T1000 (cell line): ENCODE data around the gene RGS16.

Experiments used
- DNase-seq: peaks from one replicate; lab custom pipeline; 2025; ENCODE audit warnings: mixed read lengths; lab: John Stamatoyannopoulos, UW

The RGS16 gene

DNA sequence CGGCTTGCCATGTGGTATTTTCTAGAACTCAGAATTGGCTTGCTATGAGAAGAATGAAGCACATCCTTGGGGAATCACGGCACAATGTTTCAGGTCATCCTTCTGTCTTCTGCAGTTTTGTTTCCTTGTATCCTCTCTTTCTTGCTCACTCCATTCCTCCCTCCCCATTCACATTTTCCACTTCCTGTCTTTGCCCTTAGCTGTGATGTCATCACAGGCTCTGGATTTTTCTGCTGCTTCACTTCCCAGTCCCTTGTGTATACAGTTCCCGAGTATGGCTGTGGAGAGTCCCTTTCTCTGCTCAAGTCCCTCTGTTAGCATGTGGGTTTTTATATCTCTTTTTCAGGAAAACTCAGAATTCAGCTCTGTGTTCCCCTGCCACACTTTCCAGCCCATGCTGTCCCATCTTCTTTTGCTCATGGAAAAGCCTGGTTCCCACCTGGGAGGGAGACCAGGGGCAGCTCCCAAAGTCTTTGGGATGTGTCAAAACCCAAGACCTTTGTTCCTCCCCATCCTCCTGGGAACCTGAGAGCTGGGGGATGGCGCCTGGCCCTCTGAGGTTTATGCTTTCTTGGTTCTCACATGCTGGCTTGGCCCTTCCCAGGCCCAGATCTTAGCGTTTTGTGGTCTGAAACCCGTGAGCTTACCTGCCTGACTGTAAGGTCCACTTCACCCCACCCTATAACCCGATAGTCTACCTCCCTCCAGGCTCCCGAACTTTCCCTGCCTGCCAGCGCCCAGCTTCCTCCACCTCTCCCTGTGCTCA is 4.8 kb upstream of the RGS16 start:
- DNase-seq = no peak

DNA sequence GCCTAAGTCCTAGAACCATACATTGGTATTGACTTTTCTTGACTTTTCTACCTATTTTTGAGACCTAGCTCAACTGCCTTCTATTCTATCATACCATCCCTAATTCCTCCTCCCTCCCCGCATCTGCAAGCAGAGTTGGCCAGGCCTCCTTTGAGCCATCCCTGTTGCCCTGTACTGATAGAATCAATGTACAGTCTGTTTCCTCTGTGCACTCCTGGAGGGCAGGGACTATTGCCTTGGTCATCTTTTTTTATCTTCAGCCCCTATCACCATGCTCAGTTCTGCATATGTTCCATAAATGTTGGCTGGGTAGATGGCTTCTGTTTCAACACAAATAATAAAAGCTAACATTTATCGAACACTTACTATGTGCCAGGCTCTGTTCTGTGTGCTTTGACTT is 4.0 kb upstream of the RGS16 start:
- DNase-seq = no peak

DNA sequence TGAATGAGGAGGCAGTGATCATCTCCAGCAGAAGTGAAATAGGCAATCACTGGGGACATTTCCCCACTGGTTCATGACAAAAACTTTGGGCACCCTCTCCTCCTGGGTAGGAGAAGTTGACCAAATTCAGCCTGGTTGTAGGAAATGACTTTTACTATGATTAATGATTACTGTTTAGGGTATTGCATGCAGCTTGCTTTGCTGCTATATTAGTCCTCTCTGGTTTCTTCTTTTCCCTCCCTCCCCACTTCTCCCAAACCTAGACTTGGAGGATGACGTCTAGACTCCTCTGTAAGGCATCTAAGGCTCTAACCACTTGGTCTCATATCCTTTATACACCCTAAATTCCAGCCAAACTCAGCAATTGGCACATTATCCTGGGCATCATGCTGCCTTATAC is 3.4 kb upstream of the RGS16 start:
- DNase-seq = no peak

DNA sequence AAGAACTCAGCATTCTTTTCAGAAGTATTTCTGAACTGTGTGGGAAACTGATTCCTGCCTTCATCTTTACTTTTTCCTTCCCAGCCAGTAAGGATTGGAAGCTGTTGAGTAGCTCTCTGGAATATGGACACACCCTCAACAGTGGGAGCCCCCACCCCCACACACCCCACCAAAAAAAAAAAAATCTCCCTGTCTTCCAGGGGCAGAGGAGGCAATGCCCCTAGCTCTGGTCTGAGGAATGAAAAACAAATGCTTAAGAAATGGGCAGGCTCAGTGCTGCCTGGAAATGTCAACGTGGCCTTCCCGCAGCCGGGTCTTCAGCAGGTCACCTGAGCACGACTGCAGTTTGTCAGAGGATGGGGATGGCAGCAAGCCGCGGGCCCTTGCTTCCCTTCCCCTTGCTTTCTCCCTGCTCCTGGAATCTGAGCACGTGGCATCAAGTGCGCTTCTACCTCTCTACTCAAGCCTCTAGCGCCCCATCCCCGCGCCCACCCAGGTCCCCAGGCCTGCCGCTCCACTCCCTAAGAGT is 479 bp downstream of the RGS16 start:
- no peak for DNase-seq

DNA sequence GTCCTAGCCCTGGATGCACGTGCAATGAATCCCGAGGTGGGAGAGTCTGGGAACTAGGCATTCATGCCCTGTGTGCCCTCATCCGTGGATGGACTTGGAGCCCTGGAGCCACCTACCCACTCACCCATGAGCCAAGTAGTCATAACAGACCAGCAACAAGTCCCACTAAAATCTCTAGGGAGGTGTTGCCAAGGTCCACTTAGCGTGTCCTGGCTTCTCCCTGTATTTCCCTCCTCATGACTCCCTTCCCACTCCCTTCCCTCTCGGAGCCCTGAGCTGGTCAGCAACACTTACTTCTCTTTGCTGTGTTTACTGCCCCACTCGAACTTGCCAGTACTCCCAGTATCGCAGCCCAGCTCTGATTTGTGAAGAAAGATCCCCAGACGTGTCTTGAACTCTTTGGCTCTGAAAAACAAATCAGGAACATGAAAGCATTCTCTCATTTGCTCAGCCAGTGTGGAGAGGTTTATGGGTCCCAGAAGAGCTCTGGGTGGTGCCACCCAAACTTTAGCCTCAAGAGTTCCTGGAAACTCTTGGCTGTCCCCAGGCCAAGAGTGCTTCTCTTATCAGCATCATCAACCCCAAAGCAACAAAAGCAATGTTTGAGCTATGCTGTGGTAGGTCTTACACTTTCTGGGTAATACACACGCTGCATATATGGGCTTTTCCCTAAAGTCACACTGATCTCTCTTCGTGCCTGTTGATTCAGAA is 1.1 kb downstream of the RGS16 start:
- no peak for DNase-seq

DNA sequence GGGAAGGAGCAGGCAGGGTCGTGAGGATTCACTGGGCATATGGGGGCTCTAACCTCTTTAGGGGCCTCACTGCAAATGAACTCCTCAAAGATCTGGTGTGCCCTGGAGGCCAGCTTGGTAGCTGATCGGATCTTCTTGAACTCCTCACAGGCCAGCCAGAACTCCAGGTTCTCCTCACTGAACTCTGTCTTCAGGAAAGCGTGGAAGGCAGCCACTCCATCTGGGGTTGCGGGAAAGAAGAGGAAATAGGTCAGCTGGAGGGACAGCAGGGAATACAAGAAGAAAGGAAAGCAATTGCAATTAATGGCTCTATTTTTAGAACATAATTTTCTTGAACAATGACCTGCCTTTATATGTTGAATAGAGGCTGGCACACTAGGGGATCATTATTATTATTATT is 2.3 kb downstream of the RGS16 start:
- DNase-seq = no peak

DNA sequence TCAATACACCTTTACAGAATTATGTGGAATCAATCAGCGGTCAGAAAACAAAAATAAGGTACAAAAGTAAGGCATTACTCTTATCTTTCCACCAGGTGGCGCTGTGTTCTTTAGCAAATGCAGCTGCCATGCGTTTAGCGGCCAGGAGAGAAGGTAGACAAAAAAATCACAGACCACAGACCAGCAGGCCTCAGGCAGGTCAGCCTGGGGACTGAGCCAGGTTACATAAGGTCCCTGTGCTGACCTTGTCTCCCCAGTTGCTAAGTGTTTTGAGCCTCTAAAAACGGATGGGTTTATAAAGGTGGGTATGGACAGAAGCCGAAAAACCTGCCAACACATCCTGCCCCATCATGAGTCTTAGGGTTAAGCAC is 2.8 kb downstream of the RGS16 start:
- peak; percentile 8 for DNase-seq

DNA sequence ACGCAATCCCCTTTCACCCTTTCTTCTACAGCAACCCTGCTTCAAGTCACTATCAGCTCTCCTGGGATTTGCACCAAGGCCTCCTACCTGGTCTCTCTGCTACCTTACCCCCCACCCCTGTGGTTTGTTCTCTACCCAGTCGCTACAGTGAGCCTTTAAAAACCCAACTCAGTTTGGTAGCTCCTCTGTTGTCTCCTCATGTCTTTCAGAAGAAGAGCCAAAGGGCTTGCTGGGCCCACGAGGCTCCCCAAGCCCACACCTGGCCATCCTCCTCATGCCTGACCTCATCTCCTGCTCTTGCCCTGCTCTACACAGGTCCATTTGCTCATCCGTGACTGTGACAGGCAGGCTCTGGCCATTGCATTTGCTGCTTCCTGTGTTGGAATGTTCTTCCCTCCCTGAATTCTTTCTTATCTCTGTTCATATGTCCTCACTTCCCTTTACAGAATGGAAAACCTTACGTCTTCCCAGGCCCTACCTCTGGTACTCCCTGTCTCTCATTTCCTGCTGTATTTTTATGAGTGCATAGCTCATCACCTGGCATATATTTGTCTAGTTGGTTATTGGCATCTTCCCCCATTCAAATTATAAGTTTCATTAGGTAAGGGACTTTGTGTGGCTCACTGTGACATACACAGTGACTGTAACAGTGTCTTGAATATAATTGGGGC is 3.3 kb downstream of the RGS16 start:
- DNase-seq = no peak

DNA sequence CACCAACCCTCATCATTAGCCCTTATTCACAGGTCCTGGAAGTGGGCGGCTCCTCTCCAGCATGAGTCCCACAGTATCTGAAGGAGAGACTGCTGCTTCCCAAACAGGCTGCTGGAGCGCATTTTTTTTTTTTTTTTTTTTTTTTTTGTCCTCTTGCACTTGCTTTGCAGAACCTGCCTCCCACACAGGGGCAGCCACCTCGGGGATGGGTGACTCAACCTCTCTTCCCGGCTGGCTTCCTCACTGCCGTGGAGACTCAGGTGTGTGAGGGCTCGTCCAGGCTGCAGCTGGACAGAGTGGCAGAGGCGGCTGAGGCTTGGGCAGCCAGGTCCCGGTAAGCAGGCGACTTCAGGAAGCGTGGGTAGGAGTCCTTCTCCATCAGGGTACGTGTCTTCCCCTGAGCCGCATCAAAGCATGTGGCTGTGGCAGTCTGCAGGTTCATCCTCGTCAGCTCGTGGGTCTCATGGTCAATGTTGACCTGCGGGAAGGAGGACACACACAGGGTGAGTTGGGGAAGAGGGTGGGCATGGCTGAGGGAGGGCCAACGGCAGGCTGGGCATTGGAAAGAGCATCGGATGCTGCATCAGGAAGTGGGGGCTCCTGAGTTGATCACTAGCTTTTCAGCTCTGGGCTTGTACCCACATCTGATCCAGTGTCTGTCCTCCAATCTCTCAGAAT is 4.0 kb downstream of the RGS16 start:
- DNase-seq = no peak

DNA sequence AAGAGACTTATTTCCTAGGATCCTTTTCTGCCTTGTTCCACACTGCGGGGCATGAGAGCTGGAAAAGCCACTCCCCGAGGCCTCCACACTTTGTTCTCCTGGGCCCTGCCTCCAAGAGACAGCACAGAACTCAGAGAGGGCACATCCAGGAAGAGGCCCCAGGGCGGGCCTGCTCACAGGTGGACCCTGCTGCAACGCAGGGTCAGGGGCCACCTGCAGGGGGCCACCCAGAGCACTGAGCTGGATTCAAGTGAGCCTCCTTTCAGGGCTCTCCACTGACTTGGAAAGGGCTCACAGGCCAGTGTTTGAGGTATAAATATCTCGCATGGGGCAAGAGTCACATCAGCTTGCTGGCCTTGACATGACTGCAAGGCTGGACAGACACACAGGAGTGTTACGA is 4.8 kb downstream of the RGS16 start:
- DNase-seq = no peak

DNA sequence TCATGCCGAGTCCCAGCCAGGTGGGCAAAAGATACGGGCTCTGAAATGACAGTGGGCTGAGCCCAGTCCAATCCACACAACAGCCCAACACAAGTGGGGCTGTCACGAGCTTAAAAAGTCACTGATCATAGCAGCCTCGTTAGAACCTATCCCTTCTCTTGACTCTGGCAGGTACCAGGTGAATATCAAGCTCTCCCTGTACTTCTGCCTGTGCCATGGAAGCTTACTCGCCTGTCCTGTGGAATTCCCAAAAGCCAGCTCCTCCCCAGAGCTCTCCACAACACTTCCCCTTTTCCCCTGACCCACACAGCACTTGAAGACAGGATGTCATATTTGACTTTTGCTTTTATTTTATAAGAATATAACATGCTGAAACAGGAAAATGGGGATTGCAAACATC is 5.9 kb downstream of the RGS16 start:
- DNase-seq = no peak

DNA sequence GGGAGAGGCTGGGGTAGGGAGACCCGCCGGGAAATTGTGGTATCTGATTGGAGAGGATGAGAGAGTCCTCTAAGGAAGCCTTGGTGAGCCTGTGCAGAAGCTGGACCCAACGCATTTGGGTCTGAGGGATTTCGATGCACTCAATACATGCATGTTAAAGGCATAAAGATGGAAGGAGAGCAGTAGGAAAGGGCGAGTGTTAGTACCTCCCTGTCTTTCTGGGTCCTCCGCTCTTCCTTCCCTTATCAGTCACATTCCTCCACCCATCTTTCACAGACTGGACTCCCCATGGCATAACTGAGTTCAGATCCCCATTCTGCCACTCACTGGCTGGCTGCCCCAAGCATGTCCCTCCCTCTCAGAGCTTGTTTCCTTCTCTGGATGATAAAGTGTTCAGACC is 7.3 kb downstream of the RGS16 start:
- DNase-seq = no peak

DNA sequence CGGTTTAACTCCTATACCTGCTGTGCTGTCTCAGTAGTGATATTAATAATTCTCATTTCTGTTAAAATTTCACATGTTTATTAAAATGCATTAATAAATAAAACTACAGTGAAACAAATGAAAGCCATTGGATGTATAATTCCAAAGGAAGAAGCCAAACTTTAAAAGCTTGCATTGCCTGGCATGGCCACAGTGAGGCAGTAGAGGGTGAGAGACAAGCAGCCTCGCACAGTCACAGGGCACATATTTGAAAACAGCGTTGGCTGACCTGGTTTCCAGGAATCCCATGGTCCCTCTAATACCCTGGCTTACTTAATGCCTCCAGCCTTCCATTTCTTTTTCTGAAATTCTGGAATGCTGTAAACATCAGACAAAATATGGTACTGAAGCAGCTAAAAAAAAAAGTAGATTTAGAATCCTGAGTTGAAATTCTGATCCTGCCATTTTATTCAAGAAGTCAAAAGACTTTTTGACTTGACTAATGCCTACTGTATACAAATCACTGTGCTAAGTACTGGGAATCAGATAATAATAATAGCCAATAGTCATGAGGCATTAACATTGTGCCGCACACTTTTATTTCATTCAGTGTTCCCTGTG is 8.4 kb downstream of the RGS16 start:
- no peak for DNase-seq

DNA sequence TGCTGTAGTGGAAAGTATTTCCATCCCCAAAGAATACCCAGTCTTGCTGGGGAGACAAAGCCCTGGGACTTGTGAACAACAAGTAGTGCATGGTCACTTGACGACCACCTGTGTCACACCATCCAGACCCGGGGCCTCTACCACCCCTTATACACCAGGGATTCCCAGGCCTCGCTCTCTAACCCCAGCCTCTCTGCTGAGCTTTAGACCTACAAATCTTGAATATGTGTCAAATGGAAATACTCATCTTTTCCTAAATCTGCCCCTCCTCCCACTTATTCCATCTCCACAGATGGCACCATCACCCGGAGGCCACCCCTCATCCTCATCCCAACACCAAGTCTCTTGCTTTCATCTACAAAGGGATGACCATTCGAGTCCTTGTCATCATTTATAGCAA is 14.3 kb downstream of the RGS16 start:
- no peak for DNase-seq

DNA sequence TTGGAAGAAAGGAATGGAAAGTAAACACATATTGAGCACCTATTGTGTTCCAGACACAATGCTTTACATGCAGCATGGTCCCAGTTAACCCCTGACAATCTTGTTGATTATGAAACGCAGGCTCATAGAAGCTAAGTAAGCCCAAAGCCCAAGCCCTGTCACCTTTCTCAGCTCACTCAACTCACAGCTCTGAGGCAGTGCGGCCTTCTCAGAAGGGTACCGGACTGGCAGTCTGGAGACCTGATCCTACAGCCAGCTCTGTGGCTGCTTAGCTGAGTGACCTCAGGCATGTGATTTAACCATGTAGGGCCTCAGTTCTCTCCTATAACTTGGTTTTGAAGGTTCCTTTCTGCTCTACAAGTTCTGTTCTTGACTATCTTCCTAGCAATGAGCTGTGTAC is 14.7 kb downstream of the RGS16 start:
- no peak for DNase-seq

DNA sequence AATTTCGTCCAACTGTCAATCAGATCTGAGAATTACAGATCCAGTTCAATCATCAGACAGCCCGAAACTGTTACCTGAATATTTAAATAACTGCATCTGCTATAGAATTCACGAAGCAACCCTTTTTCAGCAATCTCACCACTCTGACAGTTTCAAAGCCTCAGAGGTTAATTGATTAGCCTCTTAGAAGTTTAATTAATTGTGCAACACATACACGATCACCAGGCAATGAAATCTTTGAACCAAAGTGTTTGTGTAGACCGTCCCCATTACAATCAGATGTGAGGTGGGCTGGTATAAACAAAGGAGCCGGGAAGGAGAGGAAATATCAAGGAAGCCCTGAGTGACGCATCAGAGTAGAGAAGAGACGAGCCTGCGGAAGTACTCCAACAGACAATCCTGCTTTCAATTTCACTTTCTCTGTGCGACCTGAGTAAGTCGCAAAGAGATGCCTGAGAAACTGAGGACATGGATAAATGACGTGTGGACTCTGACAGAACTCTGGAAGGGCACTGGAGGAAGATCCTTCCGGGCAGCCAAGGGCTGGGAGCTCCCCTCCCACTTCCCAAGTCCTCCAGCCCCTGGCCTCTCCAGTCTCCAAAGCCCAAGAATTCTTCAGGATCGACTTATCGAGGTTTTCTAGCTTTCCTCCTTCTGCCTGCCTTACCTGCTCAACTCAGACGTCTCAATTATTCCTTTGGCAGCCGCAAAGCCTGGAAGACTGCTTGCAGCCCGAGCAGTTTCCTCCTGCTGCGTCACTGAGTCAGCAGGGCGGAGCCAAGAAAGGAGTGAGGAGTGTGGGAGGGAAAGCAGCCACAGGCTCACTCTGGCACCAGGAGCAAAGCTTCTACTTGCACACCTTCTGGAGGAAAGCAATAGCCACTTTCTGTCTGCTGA is 15.4 kb downstream of the RGS16 start, which contains the start of gene RNASEL:
Gene RNASEL (minus strand): TSS at position 757 of the 897 bp plus-strand sequence. CDS start 2,450 bp downstream, outside the sequence.
- DNase-seq = no peak

DNA sequence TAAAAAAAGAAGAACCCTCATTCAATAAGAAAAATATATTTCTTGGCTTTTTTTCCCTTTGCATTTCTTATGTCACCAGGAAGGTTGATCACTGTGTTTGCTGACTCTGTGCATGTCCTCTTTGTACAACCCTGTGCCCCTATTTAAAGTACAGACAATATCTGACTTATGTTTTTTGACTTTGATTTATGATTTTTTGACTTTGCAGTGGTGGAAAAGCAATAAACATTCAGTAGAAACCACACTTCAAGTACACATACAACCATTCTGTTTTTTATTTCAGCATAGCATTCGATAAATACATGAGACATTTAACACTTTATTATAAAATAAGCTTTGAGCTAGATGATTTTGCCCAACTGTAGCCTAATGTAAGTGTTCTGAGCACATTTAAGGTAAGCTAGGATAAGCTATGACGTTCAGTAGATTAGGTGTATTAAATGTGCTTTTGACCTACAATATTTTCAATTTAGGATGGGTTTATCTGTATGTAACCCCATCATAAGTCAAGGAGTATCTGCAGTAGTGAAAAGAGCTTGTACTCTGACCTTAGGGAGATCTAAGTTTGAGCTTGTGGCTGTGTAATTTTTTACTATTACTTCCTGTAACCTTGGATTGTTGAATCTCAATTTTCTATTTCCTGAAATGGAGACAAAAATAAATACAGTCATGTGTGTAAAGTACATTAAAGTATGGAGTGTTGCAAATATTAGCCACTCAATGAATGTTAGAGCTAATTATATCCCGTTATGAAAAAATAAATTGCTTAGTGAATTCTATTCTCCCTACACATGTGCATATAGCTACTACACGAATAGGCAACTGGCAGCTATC is 16.3 kb downstream of the RGS16 start:
- DNase-seq = no peak

DNA sequence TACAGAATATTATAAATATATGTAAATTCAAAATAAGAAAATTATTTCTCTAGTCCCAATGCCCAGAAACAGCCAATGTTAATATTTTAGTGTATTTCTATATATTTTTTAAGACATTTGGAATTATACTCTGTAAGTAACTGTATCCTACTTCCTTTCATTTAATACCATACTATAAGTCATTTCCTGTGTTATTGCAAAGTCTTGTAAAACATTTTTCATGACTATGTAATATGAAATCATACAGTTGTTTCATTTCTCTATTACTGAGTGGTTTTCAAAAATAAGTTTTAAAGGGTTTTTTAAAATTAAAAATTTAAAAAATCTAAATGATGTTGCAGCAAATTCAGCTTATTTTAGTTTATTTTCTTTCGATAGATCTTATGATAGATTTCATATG is 17.1 kb downstream of the RGS16 start:
- DNase-seq = no peak

DNA sequence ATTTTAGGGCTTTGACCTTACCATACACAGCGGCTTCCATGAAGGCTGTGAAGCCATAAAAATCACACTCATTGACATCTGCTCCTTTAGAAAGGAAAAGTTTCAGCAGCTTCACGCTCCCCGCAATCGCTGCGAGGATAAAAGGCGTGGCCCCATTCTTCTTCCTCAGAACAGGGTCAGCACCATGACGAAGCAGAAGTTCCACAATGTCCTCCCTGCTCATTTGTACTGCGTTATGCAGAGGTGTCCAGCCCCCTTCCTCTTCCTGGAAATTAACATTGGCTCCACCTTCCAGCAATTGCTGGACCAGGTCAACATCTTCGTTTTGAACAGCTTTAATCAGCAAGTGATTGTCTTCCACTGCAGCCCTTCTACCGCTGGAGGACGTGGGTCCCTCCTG is 17.8 kb downstream of the RGS16 start:
- no peak for DNase-seq

DNA sequence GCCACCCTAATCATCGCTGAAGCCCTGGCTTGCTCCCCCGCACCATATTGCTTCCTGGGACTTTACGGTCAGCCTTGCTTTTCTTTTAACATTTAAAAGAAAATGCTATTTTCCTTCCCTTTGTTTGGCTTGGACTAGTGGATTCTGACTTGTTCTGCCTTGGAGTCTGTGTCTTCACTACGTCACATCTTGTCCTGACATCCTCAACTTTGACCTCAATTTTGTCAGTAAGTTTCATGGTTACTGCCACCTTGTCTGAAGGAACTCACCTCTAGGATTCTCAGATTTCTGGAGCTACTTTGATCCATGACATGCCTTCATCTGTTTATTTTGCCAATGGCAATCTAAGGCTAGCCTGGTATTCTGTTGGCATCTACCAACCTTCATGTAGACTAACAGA is 19.4 kb downstream of the RGS16 start:
- no peak for DNase-seq
